Measurements from ENCODE around the gene FMNL2. TPM values are rescaled to one million over a fixed set of nuclear protein-coding genes. Genes with fewer than 3 reads are reported as not detected.
A peak's percentile ranks its signal among the peaks of the same experiment; 100 is the strongest.

FMNL2 gene
- total RNA-seq, 1 experiment from 2014 or later: 46.5 TPM

DNA sequence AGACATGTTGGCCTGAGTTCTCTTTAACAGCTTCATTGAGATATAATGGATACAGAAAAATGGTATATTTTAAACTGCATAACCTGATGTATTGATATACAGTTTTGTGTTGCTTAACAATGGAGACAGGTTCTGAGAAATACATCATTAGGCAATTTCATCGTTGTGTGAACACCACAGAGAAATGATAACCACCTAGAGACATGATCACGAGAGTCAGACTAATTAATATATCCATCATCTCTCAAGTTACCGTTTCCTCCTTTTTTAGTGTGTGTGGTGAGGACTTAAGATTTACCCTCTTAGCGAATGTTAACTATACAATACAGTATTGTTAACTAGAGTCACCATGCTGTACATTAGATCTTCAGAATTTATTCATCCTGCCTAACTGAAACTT, 178.1 kb downstream of the FMNL2 start:
- no peak for DNase-seq
- TF ChIP-seq, protein P1, sequence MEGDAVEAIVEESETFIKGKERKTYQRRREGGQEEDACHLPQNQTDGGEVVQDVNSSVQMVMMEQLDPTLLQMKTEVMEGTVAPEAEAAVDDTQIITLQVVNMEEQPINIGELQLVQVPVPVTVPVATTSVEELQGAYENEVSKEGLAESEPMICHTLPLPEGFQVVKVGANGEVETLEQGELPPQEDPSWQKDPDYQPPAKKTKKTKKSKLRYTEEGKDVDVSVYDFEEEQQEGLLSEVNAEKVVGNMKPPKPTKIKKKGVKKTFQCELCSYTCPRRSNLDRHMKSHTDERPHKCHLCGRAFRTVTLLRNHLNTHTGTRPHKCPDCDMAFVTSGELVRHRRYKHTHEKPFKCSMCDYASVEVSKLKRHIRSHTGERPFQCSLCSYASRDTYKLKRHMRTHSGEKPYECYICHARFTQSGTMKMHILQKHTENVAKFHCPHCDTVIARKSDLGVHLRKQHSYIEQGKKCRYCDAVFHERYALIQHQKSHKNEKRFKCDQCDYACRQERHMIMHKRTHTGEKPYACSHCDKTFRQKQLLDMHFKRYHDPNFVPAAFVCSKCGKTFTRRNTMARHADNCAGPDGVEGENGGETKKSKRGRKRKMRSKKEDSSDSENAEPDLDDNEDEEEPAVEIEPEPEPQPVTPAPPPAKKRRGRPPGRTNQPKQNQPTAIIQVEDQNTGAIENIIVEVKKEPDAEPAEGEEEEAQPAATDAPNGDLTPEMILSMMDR (IDR thresholded peaks at IDR 0.05; ENCODE audit: unreplicated experiment): no peak
- intact Hi-C loops (cut with micrococcal nuclease; ENCODE audit: unreplicated experiment): no loop called here
- BruUV-seq (replicated peaks): no TSS peak
- Mint-ChIP-seq H3K4me1 (ENCODE audit: low read depth, unreplicated experiment) (peaks cover 63% of the 10 kb centered on the region), H3K27me3 (ENCODE audit: unreplicated experiment) (no peaks in the 10 kb centered on the region), H3K27ac (ENCODE audit: unreplicated experiment) (no peak overlapping the region), H3K9me3 (ENCODE audit: low read depth, unreplicated experiment) (no peaks in the 10 kb centered on the region), H3K4me3 (ENCODE audit: low read depth, unreplicated experiment) (no peak overlapping the region), H3K36me3 (ENCODE audit: insufficient read depth, unreplicated experiment) (peaks cover 2% of the 10 kb centered on the region)
- CTCF ChIA-PET: interaction anchor here (0.9 kb wide), 1 partner anchor 326 kb away, joined by 3 read pairs; no protein-coding TSS in a partner anchor

DNA sequence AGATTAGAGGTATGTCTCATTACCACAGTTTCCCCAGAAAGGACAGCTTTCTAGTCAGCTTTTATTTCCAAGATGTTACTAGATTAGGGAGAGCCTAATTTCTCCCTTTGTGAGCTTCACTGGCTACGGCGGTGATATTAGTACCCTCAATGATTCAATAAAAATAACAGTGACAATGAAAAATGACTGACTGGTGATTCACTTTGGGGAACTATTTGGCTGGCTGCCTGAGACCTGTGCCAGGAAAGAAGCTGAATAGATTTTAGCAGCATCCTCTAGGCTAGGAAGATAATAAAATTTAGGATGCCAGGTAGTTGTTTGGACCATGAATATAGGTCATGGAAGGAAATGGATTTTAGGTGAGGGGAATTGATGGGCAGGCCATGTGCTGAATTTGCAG, 178.7 kb downstream of the FMNL2 start:
- Mint-ChIP-seq H3K4me1 (ENCODE audit: low read depth, unreplicated experiment) (peaks cover 63% of the 10 kb centered on the region), H3K4me3 (ENCODE audit: low read depth, unreplicated experiment) (no peak overlapping the region), H3K36me3 (ENCODE audit: insufficient read depth, unreplicated experiment) (no peaks in the 10 kb centered on the region), H3K27me3 (ENCODE audit: unreplicated experiment) (no peaks in the 10 kb centered on the region), H3K27ac (ENCODE audit: unreplicated experiment) (no peak overlapping the region), H3K9me3 (ENCODE audit: low read depth, unreplicated experiment) (no peaks in the 10 kb centered on the region)
- CTCF ChIA-PET: interaction anchor here (0.5 to 0.9 kb wide), 2 partner anchors 24 to 326 kb away, joined by 3 to 4 read pairs; no protein-coding TSS in a partner anchor
- BruUV-seq (replicated peaks): no TSS peak
- intact Hi-C loops (cut with micrococcal nuclease; ENCODE audit: unreplicated experiment): no loop called here
- DNase-seq: peak; percentile 36
- TF ChIP-seq, protein P1 (IDR thresholded peaks at IDR 0.05; ENCODE audit: unreplicated experiment): no peak

DNA sequence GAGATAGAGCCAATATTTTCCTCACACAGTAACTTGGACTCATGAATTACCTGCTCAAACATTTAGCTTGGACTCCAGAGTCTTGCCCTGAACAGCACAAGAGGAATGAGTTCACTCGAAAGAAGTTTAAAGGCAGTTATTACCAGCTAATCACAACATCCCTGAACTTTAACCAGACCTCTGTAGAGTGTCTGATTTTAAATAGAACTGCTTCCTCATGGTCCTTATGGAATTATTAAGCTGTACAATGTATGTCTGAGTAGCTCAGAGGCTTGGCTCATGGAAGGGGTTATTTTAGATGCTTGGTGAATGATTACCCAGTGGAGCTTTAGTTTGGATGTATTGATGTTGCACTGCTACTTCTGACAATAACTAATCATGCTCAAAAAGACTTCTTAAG, 183.1 kb downstream of the FMNL2 start:
- BruUV-seq (replicated peaks): no TSS peak
- TF ChIP-seq, protein P1 (IDR thresholded peaks at IDR 0.05; ENCODE audit: unreplicated experiment): no peak
- intact Hi-C loops (cut with micrococcal nuclease; ENCODE audit: unreplicated experiment): no loop called here
- Mint-ChIP-seq H3K9me3 (ENCODE audit: low read depth, unreplicated experiment) (no peaks in the 10 kb centered on the region), H3K27ac (ENCODE audit: unreplicated experiment) (no peak overlapping the region), H3K4me1 (ENCODE audit: low read depth, unreplicated experiment) (peaks cover 60% of the 10 kb centered on the region), H3K36me3 (ENCODE audit: insufficient read depth, unreplicated experiment) (no peaks in the 10 kb centered on the region), H3K4me3 (ENCODE audit: low read depth, unreplicated experiment) (no peak overlapping the region), H3K27me3 (ENCODE audit: unreplicated experiment) (no peaks in the 10 kb centered on the region)
- CTCF ChIA-PET: interaction anchor here (0.6 kb wide), 1 partner anchor 465 kb away, joined by 5 read pairs; no protein-coding TSS in a partner anchor
- no peak for DNase-seq

DNA sequence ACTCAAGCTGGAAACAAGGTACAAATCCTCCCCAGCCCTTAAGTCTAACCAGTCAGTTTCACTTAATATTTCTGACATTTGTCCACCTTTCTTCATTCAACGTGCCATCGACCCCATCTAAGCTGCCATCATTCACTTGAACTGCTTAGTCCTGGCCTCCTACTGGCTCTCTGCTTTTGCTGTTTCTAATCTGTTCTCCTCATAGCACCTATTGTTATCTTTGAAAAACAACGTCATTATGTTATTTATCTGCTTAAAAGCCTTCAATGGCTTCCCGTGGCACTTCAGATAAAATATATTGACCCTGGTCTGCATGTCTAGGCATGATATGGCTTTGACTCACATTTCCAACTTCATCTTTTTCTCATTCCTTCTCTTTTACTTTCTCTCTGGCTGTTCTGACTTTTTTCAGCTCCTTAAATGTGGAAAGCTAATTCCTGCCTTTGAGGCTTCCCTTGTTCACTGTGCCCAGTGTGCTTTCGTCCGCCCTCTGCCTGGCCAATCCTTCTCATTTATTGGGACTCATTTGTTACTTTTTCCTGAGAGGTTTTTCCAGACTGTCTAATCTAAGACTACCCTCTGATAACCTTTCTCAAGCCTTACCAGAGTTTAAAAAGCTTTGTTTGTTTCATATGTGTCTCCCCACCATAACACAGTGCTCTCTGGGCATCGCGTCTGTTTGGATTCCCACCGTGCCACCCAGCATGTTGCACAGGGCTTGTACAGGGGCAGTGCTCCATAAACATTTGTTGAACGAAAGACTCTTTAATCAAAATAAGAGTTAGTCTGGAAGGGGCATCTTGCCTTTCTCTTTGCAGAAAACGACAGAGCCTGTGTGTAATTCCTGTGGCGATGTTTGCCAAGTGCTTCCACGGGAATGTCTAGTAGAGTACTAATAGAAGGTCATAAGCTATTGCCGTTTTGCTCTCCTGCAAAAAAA, 183.9 kb downstream of the FMNL2 start:
- Mint-ChIP-seq H3K36me3 (ENCODE audit: insufficient read depth, unreplicated experiment) (no peaks in the 10 kb centered on the region), H3K9me3 (ENCODE audit: low read depth, unreplicated experiment) (no peaks in the 10 kb centered on the region), H3K27me3 (ENCODE audit: unreplicated experiment) (no peaks in the 10 kb centered on the region), H3K4me1 (ENCODE audit: low read depth, unreplicated experiment) (peaks cover 51% of the 10 kb centered on the region), H3K4me3 (ENCODE audit: low read depth, unreplicated experiment) (no peak overlapping the region), H3K27ac (ENCODE audit: unreplicated experiment) (no peak overlapping the region)
- TF ChIP-seq, protein P1 (IDR thresholded peaks at IDR 0.05; ENCODE audit: unreplicated experiment): no peak
- BruUV-seq (replicated peaks): no TSS peak
- no peak for DNase-seq
- intact Hi-C loops (cut with micrococcal nuclease; ENCODE audit: unreplicated experiment): no loop called here
- CTCF ChIA-PET: no interaction called here

All from Calu3 (cell line).